AG20443 (cell line): ENCODE results near the gene FGGY.
"Not testable (repeated sequence)": the region's sequence is repeated elsewhere in the genome, so short reads cannot be mapped to it uniquely, and the experiment has no call there.

Experiments
- DNase-seq: peaks from one replicate; pipeline ENCODE4 v3.0.0; 2012; ENCODE audit warnings: low spot score, mixed read lengths

The FGGY gene

DNA sequence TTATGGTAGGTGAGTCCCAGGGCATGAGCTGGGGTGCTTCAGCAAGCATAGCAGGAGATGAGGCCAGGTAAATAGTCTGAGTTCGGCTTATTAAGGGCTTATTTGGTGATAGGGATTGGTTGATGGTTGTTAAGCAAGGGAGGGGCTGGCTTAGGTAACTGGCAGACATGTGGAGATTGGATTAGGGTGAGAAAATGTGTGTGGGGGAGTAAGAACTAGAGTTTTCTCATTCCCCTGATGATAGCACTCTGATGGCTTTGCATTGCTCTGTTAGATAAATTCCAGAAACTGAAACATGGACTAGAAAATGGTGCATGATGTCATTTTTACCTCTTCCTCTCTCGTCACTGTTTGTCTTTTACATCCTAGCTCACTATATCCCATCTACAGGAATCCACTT, 53.6 kb downstream of the FGGY start:
- DNase-seq, result no peak

DNA sequence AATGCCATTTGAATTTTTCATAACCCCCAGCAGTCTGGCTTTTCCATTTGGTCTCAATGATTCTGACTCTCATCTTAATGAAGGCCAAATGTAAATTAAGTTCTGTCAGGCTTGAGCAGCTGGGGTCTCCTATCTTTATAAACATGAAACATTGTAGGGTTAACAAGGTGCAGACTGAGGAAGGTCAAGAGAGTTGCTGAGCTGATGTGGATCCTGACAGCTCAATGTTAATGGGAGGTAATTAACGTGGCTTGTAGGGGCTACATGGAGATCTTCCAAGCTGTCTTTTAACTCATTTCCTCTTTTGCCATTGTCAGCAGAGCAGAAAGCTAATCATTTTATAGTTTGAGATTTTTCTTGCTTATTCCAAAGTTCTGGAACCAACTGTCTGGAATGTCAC, 55.2 kb downstream of the FGGY start:
- DNase-seq, result no peak

DNA sequence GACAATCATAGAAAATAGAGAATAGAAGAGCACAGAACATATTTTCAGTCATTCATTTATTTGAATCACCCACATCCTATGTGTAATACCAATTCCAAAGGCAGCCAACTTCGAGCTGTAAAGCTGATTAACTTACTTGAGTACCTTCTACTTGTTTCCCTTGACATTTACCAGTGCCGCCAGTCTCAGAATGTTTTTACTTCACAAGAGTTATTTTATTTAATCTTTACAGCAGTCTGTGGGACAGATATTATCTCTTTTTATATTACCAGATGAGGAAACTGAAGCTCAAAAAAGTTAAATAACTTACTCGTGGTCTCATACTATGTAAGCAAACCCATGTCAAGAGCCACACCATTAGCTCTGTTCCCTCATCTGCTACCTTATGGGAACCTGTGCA, 56.6 kb downstream of the FGGY start:
- DNase-seq, result no peak

DNA sequence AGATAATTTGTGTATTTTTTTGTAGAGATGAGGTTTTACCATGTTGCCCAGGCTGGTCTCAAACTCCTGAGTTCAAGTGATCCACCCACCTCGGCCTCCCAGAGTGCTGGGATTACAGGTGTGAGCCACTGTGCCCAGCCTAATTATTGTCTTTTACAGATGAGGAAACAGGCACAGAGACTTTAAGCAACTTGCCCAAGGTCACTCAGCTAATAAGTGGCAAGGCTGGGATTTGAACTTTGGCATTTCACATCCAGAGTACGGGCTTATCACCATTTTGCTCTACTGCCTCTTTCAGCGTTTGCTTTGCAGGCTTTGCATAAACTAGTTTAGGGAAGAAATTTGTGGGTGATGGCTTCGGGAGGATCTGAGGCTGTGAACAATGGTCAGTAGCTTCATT, 57.3 kb downstream of the FGGY start:
- not testable (repeated sequence) for DNase-seq

DNA sequence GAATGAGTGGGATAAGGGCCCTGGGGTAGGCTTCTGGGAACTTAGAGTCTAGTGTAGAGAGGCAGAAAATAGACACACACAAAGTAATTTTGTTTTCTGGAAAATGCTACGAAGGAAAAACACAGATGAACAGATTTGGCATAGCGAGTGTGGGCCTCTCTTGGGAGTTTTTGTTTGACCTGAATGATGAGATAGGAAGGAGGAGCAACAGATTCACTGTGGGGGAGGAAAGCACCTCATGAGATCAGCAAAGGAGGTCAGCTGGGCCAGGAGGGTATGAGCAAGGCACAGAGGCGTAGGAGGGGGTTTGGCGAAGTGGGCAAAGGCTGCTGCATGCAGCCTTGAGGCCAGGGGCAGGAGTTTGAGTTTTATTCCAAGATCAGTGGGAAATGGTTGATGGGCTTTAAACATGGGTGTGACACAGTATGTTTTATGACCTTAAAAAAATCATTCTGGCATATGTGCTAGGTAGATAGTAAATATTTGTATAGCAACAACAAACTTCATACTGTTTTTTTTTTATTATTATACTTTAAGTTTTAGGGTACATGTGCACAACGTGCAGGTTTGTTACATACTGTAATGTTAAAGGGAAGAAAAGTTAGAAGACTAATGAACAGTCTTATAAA, 57.9 kb downstream of the FGGY start:
- no peak for DNase-seq

DNA sequence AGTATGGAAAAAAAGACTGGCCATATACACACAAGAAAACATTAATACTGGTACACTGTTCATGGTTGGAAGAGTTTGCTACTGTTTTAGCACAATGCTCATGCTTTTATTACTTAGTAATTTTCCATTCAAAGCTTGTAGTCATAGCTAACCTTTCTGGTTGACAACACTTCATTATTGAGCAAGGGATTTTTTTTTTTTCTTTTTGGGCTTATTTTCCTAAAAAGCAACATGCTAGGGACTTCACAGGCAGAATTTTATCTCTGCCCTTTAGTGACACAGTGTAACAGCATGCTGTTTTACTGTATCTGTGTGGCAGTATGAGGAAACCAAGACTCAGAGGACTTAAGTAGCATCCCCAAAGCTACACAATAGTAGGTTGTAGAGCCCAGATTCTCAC, 58.5 kb downstream of the FGGY start:
- DNase-seq, result no peak

DNA sequence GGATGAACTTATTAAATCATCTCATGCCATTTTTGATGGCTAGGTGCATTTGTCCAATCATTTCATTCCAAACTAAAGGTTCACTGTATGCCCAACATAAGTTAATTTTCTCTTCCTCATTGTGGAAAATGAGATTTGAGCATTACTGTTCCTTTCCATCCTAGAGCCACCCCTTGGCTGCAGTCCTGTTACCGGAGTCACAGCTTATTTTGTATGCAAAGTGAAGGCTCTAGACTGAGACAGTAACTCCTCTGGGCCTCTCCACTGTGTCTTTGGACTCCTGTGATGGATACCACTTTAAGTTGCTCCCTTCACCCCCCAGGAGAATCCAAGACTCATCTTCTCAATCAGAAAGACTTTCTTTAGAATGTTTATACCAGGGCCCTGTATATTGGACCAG, 59.7 kb downstream of the FGGY start:
- DNase-seq, result no peak

DNA sequence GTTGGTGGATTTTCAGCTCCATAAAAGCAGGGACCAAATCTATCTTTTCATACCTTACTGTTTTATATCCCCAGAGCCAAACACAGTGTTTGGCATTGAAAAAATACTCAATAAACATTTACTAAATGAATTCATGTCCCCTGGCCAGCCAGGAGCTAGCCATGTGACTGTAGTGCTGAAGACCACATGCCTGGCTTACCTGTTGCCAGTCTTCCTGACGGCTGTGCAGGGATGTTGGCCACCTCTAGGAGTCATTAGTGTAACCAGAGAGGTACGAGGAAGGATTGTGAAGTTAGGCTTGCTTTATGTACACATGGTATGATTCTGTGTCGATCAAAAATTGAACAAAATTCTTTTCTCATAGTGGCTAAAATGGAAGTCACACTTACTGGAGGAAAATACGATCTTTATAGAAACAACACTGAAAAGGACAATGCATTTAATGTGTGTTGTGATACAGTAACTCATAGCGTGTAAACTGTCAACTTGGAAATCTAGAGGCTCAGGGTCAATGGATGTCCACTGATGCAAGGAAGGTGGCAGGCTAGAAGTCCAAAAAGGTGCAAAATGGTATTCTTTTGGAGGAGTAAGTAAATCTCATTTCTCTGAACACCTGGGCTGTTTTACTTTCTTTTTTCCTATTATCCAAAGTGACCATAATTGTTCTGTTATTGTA, 60.9 kb downstream of the FGGY start:
- DNase-seq, result no peak

DNA sequence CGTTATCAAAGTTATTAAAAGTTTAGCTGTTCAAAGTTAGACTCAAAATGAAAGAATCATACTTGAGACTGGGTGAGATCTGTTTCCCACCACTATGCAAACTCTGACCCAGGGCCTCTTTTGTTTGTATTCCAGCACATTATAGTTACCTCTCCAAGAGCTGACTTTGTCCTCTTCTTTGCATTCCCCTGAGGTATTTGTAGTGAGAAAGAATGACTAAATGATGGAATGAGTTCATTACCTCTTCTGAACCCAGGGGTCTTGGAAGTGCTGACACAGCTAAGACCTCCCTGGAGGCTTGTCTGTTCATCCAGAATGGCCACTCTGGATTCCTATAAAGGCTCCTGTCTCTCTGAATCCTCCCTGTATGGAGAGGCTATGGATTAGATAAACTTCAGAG, 62.4 kb downstream of the FGGY start:
- no peak for DNase-seq

DNA sequence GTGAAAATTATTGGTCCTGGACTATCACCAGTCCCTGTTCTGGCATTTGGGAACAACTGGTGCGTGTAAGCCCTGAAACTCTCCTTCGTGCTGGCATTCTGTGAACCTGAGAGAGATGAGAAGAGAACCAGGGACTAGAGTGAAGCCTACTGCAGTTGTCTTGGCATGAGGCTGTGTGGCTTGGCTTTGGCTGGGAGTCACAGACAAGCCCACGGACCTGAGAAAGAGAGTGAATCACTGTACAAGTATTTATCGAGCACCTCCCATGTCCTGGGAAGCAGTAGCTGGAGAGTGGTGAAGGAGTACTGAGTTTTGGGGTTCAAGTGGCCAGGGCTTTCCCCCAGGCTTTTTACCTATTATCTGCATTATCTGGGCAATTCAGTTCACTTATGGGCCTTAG, 63.3 kb downstream of the FGGY start:
- peak; percentile 89 for DNase-seq

DNA sequence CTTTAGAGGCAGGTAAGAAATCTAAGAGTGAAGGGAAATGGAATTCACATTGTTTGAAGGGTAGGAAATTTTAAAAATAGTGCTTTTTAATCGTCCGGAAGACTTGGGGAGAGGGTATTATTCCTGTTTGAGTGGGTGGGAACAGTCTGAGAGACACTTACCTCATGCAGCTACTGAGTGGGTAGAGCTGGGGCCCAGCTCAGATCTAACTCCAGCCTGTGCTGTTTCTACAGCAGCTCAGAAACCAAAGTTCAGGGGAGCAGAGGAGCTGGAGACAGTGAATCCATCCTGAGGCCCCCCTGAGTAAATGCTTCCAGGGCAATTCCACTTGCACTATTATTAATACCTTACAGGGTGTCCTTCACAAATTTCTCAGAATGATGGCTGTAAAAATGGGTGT, 63.8 kb downstream of the FGGY start:
- no peak for DNase-seq

DNA sequence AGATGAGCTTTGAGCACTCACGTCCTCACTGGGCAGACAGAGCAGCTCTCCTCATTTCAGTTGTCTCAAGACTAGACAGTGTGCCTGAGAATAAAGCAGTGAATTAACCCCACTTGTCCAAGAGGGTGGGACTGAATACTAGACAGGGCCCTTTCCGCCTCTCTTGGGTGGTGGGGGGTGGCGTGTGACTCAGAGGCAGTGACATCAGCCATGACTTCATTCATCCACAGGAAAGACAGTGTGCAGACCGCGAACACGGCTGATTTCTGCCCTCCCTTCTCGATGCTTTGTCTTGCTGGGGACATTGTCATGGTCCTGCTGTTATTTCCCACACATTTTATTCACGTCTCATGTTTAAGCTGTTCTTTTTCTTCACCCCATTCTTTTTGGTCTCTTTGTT, 64.9 kb downstream of the FGGY start:
- DNase-seq, result no peak

DNA sequence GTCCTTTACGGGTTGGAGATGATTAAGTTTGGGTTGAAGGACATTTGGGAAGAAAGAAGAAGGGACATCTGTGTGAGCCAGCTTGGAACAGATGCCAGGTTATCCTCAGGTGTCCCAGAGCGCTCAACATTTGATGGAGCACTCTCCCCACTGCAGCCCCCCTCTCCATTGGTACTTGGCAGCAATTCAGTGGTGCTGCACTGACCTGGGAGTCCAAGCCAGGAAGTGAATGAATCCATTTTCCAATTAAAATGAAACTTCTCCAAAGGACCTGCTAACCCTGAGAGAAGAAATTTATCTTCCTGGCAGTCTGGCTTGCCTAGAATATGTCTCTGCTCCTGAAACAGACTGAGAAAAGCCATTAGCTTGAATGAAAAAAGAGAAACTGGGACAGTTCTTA, 67.1 kb downstream of the FGGY start:
- no peak for DNase-seq

DNA sequence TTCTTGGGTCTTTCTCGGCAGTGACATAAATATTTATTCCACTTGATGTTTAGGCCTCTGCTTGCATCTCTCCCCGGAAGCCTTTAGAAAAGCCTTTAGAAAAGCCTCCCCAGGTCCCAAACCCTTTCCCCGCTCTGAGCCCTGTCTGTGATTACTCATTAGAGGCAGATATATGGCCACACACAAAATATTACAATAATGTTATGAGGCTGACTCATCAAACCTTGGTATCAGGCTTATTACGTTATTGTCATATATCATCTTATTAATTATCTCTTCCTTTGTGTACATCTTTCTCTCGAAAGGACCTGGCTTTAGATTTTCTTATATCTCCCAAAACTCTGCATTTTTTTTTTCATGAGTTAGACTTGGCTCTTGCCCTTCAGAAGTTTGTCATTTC, 69.5 kb downstream of the FGGY start:
- DNase-seq, result no peak

DNA sequence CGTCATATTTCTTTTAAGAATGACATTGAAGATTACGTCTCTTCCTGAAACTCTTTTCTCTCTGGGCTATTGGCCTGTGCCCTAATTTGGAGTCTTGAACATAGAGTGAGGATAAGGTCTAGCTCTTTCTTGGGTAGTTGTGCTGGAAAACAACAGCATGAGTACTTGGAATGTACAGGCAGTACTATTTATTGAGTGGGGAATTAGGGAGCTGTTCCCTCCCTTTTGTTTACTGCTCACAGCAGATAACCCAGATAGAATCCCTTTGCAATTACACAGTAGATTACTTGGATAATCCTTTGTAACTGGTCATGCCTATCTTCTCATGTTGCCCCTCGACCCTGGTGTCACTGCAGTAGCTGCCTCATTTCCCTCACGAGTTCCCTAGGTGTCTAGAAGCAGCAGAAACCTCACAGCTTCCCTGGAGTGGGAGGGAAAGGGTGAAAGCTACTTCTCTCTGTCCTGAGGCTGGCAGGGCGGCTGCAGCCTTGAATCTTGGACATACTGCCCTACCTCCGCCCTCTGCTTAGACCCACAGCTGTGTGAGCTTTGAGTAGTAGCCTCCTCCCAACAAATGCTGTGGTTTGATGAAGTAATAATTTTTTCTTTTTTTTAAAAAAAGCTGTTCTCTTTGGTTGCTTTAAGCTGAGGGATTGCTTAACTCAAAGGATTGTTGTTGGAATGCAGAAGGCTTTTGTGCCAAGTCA, 70.6 kb downstream of the FGGY start:
- peak; percentile 90 for DNase-seq

DNA sequence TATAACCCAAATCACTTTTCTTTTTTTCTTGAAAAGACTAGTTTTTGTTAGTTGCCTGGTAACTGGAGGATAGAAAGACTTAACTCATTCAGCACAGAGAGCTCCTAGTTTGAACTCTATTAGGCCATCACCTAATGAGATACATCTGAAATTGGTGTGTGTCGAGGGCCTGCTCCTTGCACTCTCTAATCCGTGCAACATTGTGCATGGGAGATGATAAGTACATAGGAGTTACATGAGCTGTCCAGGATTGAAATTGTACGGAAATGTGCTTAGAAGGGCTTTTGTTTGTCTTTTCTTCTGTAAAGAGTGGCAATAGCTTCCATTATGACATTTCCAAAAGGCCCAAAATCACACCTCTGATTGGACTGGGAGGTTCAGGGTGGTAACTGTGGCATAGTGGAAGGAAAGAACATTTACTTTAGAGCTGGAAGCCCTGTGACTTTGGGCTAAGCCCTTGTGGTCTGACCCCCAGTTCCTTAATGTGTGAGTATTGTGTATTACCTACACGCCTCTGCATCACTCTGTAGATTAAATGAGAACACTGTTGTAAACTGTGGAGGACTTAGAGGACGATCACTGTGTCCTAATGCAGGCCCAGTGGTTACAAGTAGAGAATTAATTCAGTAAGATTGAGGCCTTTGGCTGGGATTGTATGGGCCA, 71.2 kb downstream of the FGGY start:
- DNase-seq, result no peak

DNA sequence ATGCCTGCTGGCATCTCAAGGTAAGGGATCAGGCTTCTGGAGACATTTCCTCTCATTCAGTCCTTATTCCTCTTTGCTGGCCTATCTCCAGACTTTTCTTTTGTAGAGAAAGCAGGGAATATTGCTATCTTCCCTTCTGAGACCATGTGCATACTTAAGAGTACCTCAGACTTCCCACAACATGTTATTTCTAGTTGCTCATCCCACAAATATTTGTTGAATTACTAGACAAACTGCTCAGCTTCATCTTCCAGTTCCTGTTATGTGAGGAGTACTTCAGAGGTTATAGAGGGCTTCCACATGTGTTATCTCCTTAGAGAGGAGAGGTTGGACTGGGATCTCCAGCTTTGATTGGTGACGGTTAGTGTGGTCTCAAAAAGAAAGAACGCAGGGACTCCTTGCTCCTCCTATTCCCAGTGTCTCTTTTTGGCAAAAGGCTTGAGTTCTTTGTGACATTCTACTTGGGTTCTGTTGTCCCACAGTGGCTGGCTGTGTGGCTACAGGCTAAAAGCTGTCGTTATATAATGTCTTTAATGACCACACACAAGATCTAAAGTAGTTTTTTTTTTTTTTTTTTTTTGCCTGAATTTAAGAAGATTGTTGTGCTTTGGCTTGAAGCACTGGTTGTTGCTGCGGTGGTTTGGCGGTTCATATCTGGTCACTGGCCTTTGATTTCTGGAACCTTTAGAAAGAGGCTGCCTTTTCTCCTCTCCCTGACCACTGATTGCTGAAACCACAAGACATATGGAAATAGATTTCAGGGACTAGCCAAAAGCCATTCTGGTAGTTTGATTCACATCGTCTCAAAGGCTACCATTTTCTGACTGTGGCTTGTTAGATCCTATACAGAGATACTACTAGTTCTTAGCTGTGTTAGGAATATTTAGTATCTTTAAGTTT, 78.7 kb downstream of the FGGY start:
- DNase-seq, result peak; percentile 87

DNA sequence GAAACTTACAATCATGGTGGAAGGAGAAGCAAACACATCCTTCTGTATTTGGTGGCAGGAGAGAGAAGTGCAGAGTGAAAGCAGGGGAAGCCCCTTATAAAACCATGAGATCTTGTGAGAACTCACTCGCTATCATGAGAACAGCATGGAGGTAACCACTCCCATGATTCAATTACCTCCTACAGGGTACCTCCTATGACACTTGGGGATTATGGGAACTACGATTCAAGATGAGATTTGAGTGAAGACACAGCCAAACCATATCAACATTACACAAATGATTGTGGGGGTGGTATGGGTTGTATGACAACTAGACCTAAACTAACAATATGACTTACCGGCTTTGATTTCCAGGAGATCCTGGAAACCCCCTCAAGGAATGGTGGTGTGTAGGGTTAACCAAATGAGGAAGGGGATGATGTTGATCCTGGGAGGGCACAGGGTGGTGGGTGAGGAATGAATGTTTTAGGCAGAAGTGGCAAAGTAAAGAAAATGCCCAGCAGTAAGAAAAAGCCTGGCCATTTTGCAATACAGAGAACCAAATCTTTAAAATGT, 80.5 kb downstream of the FGGY start:
- DNase-seq, result no peak

DNA sequence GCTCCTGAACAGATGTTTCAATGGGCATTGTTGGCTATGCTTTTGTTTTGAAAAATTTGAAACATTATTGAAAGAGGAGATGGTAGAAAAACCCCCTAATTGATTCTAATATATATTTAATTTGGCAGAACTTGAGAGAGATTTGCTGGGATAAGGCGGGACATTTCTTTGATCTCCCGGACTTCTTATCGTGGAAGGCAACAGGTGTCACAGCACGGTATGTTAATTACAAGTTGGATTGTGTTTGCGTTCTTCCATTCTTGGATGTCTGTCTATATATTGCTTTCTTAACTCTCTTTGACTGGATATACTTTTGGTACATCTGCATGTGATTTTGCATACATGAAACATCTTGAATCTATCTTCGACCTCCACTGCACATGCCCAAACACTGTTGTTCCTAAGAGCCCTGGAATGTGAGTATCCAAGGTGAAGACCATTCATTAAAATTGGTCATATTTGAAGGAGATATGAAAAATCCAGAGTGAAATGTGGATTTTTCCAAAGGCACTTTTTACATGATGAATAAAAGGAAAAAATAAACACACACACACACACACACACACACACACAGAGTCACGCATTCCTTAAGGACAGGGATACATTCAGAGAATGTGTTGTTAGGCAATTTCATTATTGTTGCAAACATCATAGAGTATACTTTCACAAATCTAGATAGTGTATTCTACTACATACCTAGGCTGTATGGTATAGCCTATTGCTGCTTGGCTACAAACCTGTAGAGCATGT, 81.9 kb downstream of the FGGY start:
- DNase-seq, result no peak

DNA sequence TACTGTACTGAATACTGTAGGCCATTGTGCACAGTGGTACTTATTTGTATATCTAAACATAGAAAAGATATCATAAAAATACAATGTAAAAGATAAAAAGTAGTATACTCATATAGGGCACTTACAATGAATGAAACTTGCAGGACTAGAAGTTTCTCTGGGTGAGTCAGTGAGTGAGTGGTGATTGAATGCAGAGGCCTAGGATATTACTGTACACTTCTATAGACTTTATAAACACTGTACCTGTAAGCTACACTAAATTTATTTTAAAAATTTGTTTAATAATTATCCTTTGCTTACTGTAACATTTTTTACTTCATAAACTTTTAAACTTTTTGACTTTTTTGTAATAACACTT, 82.5 kb downstream of the FGGY start:
- DNase-seq, result no peak

DNA sequence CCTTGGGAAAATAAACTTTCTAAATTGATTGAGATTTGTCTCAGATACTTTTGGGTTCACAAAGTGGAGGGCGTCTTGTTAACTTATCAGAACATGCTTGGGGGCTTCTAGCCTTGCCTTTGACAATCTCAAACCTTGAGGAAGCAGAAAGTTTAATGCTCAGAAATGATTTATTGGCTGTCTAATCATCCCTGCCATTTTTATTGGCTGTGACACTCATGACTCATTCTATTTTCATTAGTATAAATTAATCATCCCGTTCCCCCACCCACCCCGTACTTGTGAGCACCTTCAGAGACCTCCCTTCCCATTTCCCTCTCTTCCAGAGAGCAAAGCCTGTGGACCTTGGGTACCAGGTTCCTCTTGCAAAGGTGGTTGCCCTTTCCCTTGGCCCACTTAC, 87.1 kb downstream of the FGGY start:
- no peak for DNase-seq
